GM19023 (cell line): ENCODE measurements around the gene IL18R1.
"Not testable (repeated sequence)": the region's sequence is repeated elsewhere in the genome, so short reads cannot be mapped to it uniquely, and the experiment has no call there.

ENCODE experiments used
- ATAC-seq: cut with Tn5 transposase; IDR thresholded peaks from one replicate; pipeline ENCODE4 v1.9.1; 2021; ENCODE audit warnings: mild to moderate bottlenecking, moderate library complexity; ENCODE audit not compliant: unreplicated experiment

Gene IL18R1

GRCh38 chr2:102355526-102356380 is at the start of gene IL18R1:
IL18R1 (plus strand) TSS chr2:102355796; CDS start chr2:102362661, 6,865 bp downstream.
- ATAC-seq = peak; percentile 94

DNA sequence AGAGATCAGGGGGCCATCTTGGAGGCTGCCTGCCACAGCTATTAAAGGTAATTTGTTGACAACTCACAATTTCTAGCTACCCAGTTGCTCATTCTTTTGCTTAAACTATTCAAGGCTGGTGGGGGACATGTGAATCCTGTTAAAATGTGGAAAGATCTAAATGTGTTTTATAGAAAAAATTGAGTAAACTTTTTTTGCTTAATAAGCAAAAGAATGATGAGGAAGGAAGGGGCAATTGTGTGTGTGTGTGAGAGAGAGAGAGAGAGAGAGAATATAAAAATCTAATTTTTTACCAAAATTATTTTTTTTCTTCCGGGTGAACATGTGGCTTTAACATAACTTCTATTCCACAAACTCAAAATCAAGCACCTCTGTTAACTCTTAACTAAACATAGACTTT is 49.5 kb upstream of the IL18R1 start:
- no peak for ATAC-seq

DNA sequence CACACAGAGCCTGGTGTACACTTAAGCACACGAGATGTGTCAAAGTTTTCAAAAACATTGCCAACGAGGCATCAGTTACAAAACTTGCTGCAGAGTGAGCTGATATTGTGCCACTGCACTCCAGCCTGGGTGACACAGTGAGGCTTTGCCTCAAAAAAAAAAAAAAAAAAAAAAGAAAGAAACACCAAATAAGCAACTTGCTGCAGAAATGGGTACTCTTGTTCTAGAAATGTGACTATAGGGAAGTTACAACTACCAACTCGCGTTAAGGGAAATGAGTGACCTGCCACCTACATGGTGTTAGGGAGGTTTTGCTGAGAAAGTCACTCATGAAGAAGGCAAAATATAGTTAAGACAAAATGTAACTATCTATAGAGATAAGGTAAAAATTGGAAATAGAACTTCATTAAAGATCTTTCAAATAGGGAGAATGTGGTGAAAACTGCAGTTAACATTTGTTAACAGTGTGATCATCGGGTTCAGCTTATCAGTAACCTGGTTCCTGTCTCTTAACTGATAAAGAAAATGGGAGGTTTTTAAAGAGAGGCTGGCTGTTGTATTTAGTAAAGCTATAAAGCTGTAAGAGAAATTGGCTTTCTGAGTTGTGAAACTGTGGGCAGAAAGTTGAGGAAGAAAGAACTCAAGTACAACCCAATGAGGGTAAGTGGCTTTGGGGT is 44.5 kb upstream of the IL18R1 start, which contains the start of gene IL1RL1:
IL1RL1 (plus strand) TSS at position 600 of the 677 bp plus-strand sequence. CDS start 26,702 bp downstream, outside the sequence.
- no peak for ATAC-seq

- no peak for ATAC-seq
These were observed 42.6 kb upstream of the IL18R1 start for GRCh38 chr2:102313025-102313424.

DNA sequence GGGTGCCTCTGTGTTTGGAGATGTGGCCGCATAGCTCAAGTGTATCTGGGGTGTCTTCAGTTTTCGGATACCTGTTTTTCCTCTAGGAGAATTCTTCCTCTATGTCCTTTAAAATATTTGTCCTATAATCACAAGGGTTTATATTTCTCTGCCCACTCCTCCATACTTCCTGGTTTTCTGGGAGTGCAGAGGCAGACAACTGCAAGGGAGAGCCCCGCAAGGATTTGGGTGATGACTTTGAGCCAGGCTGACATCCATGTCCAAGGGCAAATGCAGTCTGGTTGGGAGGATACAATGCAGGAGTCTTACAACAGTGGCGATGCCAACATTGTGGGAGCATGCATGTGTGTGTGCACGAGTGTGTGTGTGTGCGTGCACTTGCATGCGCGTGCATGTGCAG is 42.1 kb upstream of the IL18R1 start:
- no peak for ATAC-seq

GRCh38 chr2:102313950-102314349 is 41.6 kb upstream of the IL18R1 start:
- no peak for ATAC-seq

DNA sequence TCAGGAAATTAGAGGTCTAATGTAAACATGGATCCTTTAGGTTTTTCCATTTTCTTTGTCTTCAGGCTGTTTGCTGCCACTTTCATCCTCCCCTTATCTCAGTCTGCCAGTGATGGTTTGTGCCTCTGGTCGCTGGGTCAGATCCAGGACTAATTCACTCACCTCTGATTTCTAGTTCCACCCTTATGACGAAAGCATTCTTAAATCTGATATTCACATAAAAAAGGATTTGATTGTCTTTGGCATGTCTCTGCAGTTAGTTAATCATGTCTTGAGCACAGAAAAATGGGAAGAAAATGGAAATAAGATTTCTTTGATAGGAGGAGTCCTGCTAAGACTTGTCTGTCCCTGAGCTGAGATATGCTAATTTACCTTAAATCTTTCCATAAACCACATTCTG is 39.7 kb upstream of the IL18R1 start:
- no peak for ATAC-seq

- ATAC-seq = no peak
These were observed 37.9 kb upstream of the IL18R1 start for GRCh38 chr2:102317715-102318114.

DNA sequence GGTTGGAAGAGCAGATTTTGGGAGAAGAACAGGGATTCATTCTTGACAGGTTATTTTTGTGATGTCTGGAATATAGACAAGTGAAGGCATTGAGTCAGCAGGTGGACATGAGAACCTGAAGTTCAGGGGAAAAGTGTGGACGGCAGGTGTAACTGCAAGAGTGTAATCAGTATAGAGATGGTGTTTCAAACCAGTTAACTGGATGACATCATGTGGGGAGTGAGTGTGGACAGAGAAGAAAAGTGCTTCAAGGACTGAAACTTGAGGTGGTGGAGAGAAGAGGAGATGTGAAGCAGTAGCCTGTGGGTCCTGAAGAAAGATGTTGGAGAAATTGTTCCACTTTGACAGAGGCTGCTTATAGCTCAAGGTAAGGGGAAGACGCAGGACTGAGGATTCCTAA is 37.2 kb upstream of the IL18R1 start:
- no peak for ATAC-seq

- no peak for ATAC-seq
These were observed 33.5 kb upstream of the IL18R1 start for GRCh38 chr2:102321941-102322719.

DNA sequence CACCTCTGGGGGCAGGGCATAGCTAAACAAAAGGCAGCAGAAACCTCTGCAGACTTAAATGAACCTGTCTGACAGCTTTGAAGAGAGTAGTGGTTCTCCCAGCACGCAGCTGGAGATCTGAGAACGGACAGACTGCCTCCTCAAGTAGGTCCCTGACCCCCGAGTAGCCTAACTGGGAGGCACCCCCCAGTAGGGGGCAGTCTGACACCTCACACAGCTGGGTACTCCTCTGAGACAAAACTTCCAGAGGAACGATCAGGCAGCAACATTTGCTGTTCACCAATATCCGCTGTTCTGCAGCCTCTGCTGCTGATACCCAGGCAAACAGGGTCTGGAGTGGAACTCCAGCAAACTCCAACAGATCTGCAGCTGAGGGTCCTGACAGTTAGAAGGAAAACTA is 30.7 kb upstream of the IL18R1 start:
- ATAC-seq = not testable (repeated sequence)

DNA sequence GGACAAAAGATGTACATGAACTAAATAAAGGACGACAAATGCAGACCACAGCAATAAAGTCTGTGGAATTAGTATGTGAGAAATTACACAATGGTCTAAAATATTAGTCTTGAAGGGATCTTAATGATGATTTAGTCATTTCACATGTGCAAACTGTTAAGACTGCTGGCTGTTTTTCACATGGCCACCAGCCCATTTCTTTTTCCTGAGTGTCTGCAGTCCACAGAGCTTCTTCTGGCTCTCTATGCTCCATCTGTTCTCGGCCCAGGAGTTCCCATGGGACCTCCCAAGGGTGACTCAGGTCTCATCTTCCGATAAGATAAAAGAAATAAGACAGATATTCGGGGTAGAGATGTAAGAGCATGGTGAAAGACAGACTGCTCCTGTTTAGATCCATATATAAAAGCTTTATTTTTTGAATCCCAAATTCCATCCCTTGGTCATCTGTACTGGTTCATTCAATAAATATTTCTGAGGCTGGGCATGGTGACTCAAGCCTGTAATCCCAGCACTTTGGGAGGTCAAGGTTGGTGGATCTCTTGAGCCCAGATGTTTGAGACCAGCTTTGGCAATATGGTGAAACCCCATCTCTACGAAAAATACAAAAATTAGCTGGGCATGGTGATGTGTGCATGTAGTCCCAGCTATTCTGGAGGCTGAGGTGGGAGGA is 24.1 kb upstream of the IL18R1 start:
- no peak for ATAC-seq

GRCh38 chr2:102334486-102334885 is 21.1 kb upstream of the IL18R1 start:
- ATAC-seq = no peak

DNA sequence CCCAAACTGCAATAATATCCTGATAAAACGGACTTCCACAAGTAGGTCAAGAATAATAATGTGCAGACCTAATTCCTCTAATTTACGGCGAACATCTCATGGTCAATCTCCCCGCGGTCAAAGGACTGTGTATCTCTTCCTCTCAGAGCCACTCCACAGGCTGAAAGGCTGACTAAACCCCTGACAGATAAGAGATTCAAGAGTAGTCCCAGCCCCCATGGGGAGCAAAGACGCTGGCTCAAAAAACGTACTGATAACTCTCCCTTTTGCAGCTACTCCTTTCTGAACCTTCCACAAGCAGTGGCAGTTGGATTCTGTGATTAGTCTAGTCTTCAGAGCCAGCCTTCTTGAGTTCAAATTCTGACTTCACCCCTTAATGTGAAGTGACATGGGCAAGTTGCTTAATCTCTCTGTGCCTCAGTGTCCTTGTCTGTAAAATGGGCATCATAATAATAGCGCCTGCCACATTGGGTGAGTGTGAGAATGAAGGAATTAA is 19.7 kb upstream of the IL18R1 start:
- no peak for ATAC-seq

DNA sequence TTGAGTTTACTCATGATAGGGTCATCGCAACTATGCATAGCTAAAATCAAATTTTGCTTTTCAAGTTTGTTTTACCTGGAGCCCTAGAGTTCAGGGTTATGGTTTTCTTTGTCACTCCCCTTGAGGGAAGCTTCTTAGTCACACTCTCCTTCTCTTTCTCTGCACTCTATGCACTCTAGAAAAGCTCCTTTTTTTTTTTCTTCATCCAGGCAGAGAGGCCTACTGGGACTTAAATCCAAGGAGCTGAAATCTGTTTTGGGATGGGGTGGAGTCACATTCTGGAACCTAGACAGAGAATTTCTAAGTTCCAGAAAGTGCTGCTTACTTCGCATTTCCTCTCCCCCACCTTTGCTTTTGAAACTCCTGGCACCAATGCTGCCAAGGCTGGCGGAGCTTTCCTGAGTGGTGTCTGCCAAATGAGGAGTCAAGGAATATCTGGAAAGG is 19.1 kb upstream of the IL18R1 start:
- no peak for ATAC-seq

GRCh38 chr2:102337012-102337411 is 18.6 kb upstream of the IL18R1 start:
- no peak for ATAC-seq

DNA sequence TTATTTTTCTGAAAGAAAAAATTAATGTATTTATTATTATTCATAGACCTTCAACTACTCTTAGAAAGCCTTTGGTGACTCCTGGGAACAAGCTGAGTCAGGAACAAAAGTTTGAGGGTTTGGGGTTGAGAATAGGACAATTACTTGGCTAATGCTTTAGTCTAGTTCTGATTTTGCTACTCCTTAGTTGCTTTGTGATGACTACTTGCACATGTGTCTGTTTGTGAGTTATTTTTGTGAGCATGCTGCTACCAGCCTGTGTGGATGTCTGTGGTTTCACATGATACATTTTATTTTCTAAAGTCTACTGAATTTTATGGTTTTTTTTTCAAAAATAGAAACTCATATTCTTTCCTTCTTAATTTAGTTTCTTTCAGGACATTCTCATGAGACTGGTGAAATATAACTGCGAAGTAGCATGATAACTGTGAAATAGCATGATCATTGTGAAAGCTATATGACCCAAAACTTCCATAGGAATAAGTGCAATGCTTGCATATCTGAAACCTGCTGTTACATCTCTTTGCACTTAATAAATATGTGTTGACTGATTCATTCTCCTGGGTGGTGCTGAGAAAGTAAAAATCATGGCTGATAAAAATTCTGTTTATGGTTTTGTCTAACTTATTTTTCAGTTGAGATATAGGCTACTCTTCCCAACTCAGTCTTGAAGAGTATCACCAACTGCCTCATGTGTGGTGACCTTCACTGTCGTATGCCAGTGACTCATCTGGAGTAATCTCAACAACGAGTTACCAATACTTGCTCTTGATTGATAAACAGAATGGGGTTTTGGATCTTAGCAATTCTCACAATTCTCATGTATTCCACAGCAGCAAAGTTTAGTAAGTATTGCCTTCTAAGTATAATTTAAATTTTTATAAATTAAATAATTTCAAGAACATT is 17.9 kb upstream of the IL18R1 start:
- ATAC-seq = no peak

GRCh38 chr2:102340778-102341177 is 14.8 kb upstream of the IL18R1 start:
- ATAC-seq = no peak

- no peak for ATAC-seq
These were observed 12.7 kb upstream of the IL18R1 start for GRCh38 chr2:102342888-102343287.

GRCh38 chr2:102344397-102344796 is 11.2 kb upstream of the IL18R1 start:
- no peak for ATAC-seq
